Ascending aorta (tissue), 2 donors: ENCODE measurements around the gene KCNB1. TPM values are rescaled to one million over a fixed set of nuclear protein-coding genes. Genes with fewer than 3 reads are reported as not detected.

Experiments used
- DNase-seq, 2 donors: peaks; one replicate each; pipeline ENCODE4 v3.0.0-alpha.2; 2019; ENCODE audit warnings: low spot score in 2 of 2
- H3K27ac ChIP-seq, 2 donors: fragments of 200-600 bp; sonication (generic); one replicate each; pipeline ENCODE4 v1.5.1; 2016 to 2017; ENCODE audit warnings: mild to moderate bottlenecking in 1 of 2
- H3K27me3 ChIP-seq: fragments of 200-600 bp; sonication (generic); one replicate; pipeline ENCODE4 v1.5.1; 2017
- H3K36me3 ChIP-seq, 2 donors: fragments of 200-600 bp; sonication (generic); one replicate each; pipeline ENCODE4 v1.5.1; 2016
- H3K4me1 ChIP-seq, 2 donors: fragments of 200-600 bp; sonication (generic); one replicate each; pipeline ENCODE4 v1.5.1; 2016 to 2017; ENCODE audit warnings: mild to moderate bottlenecking in 1 of 2
- H3K4me3 ChIP-seq, 2 donors: fragments of 200-600 bp; sonication (generic); one replicate each; pipeline ENCODE4 v1.5.1; 2016 to 2017; ENCODE audit warnings: mild to moderate bottlenecking in 1 of 2
- H3K9me3 ChIP-seq, 2 donors: fragments of 200-600 bp; sonication (generic); one replicate each; pipeline ENCODE4 v1.5.1; 2016
- CTCF ChIP-seq, 3 experiments: fragments of 200-600 bp in 2 of 3; fragments of 450-650 bp in 1 of 3; sonication (generic) in 2 of 3; IDR thresholded peaks; one replicate each; pipeline ENCODE4 v1.5.1; 2016 to 2019; ENCODE audit warnings: antibody characterized with exemption in 3 of 3, mild to moderate bottlenecking in 1 of 3, moderate library complexity in 1 of 3
- intact Hi-C: fragments of 100-400 bp; cut with DNase I; formaldehyde crosslinking; loops from one replicate; pipeline ENCODE4 v1.15.1; 2023
- total RNA-seq: library from RNA; depleted of rRNA; stranded (reverse); fragments of >200 nt; gene quantifications from one replicate; pipeline ENCODE4 v1.1.0, GENCODE V29; 2016

KCNB1 gene
- total RNA-seq, 1 donor from 2014 or later = not detected

- no peak for TF ChIP-seq CTCF (IDR thresholded peaks at IDR 0.05)
- intact Hi-C loops = no loop called here
- no peak overlapping the region for H3K27ac ChIP-seq
Measured at GRCh38 chr20:49501917-49502316, 19.4 kb upstream of the KCNB1 start.

GRCh38 chr20:49497398-49497669 lies 14.9 kb upstream of the KCNB1 start:
- H3K27me3 ChIP-seq = no peaks in the 10 kb centered on the region
- no peak overlapping the region for H3K27ac ChIP-seq
- no peaks in the 10 kb centered on the region for H3K36me3 ChIP-seq
- intact Hi-C loops = no loop called here
- H3K4me3 ChIP-seq = no peak overlapping the region
- no peaks in the 10 kb centered on the region for H3K9me3 ChIP-seq
- no peak for TF ChIP-seq CTCF (IDR thresholded peaks at IDR 0.05)
- H3K4me1 ChIP-seq = no peaks in the 10 kb centered on the region
- no peak for DNase-seq

More at GRCh38 chr20:49501917-49502316, 19.4 kb upstream of the KCNB1 start:
- Histone ChIP-seq H3K36me3 (peaks cover 14 to 20% of the 10 kb centered on the region in 2 donors), H3K27me3 (no peaks in the 10 kb centered on the region), H3K4me3 (no peak overlapping the region), H3K9me3 (no peaks in the 10 kb centered on the region), H3K4me1 (peaks cover 0 to 13% of the 10 kb centered on the region in 2 donors)
- no peak for DNase-seq

GRCh38 chr20:49496553-49497397 lies 14.3 kb upstream of the KCNB1 start:
- intact Hi-C loops = no loop called here

GRCh38 chr20:49496043-49496442 lies 13.6 kb upstream of the KCNB1 start:
- Histone ChIP-seq H3K9me3 (no peaks in the 10 kb centered on the region), H3K36me3 (no peaks in the 10 kb centered on the region), H3K4me3 (no peak overlapping the region), H3K27ac (no peak overlapping the region), H3K4me1 (no peaks in the 10 kb centered on the region), H3K27me3 (no peaks in the 10 kb centered on the region)
- DNase-seq = no peak
- intact Hi-C loops = no loop called here
- no peak for TF ChIP-seq CTCF (IDR thresholded peaks at IDR 0.05)

More at GRCh38 chr20:49496553-49497397, 14.3 kb upstream of the KCNB1 start:
- no peak for TF ChIP-seq CTCF (IDR thresholded peaks at IDR 0.05)
- DNase-seq = no peak
- no peaks in the 10 kb centered on the region for H3K9me3 ChIP-seq
- H3K4me3 ChIP-seq = no peak overlapping the region
- no peaks in the 10 kb centered on the region for H3K36me3 ChIP-seq
- H3K27ac ChIP-seq = no peak overlapping the region
- H3K27me3 ChIP-seq = no peaks in the 10 kb centered on the region
- H3K4me1 ChIP-seq = no peaks in the 10 kb centered on the region

- Histone ChIP-seq H3K36me3 (no peaks in the 10 kb centered on the region), H3K27me3 (no peaks in the 10 kb centered on the region), H3K4me1 (no peaks in the 10 kb centered on the region), H3K27ac (no peak overlapping the region), H3K9me3 (no peaks in the 10 kb centered on the region), H3K4me3 (no peak overlapping the region)
- no peak for DNase-seq
- intact Hi-C loops = no loop called here
- TF ChIP-seq CTCF (IDR thresholded peaks at IDR 0.05) = no peak
Measured at GRCh38 chr20:49490689-49491088, 8.2 kb upstream of the KCNB1 start.
